ENCODE data around the gene CBLB. TPM values are rescaled to one million over a fixed set of nuclear protein-coding genes. Genes with fewer than 3 reads are reported as not detected.

The CBLB gene
- total and polyA plus RNA-seq, 2 experiments from 2014 or later = 20.5 to 47.7 TPM

DNA sequence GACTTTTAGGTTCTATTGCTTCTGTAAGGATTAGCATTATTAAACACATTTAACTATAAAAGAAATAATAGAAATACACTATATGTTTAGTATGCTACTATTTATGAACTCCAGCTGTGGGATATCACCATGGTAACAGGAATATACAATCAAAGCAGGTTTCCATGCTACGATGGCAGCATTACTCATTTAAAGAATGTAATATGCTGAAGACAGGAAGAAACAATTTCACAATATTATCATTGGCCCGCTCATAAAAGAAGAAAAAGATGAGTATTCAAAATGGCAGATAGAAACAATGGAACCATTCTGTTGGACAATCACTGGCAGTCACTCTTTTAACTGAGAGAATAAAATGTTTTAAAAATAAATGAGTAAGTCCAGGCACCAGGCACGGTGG, 153.4 kb downstream of the CBLB start (continued):
- TF ChIP-seq, protein P1, sequence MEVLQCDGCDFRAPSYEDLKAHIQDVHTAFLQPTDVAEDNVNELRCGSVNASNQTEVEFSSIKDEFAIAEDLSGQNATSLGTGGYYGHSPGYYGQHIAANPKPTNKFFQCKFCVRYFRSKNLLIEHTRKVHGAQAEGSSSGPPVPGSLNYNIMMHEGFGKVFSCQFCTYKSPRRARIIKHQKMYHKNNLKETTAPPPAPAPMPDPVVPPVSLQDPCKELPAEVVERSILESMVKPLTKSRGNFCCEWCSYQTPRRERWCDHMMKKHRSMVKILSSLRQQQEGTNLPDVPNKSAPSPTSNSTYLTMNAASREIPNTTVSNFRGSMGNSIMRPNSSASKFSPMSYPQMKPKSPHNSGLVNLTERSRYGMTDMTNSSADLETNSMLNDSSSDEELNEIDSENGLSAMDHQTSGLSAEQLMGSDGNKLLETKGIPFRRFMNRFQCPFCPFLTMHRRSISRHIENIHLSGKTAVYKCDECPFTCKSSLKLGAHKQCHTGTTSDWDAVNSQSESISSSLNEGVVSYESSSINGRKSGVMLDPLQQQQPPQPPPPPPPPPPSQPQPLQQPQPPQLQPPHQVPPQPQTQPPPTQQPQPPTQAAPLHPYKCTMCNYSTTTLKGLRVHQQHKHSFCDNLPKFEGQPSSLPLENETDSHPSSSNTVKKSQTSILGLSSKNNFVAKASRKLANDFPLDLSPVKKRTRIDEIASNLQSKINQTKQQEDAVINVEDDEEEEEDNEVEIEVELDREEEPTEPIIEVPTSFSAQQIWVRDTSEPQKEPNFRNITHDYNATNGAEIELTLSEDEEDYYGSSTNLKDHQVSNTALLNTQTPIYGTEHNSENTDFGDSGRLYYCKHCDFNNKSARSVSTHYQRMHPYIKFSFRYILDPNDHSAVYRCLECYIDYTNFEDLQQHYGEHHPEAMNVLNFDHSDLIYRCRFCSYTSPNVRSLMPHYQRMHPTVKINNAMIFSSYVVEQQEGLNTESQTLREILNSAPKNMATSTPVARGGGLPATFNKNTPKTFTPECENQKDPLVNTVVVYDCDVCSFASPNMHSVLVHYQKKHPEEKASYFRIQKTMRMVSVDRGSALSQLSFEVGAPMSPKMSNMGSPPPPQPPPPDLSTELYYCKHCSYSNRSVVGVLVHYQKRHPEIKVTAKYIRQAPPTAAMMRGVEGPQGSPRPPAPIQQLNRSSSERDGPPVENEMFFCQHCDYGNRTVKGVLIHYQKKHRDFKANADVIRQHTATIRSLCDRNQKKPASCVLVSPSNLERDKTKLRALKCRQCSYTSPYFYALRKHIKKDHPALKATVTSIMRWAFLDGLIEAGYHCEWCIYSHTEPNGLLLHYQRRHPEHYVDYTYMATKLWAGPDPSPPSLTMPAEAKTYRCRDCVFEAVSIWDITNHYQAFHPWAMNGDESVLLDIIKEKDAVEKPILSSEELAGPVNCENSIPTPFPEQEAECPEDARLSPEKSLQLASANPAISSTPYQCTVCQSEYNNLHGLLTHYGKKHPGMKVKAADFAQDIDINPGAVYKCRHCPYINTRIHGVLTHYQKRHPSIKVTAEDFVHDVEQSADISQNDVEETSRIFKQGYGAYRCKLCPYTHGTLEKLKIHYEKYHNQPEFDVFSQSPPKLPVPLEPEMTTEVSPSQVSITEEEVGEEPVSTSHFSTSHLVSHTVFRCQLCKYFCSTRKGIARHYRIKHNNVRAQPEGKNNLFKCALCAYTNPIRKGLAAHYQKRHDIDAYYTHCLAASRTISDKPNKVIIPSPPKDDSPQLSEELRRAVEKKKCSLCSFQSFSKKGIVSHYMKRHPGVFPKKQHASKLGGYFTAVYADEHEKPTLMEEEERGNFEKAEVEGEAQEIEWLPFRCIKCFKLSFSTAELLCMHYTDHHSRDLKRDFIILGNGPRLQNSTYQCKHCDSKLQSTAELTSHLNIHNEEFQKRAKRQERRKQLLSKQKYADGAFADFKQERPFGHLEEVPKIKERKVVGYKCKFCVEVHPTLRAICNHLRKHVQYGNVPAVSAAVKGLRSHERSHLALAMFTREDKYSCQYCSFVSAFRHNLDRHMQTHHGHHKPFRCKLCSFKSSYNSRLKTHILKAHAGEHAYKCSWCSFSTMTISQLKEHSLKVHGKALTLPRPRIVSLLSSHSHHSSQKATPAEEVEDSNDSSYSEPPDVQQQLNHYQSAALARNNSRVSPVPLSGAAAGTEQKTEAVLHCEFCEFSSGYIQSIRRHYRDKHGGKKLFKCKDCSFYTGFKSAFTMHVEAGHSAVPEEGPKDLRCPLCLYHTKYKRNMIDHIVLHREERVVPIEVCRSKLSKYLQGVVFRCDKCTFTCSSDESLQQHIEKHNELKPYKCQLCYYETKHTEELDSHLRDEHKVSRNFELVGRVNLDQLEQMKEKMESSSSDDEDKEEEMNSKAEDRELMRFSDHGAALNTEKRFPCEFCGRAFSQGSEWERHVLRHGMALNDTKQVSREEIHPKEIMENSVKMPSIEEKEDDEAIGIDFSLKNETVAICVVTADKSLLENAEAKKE (CRISPR knock-in tag; IDR thresholded peaks at IDR 0.05) = no peak
- no peak for TF ChIP-seq EZH2 (IDR thresholded peaks at IDR 0.05; ENCODE audit: low read depth, unreplicated experiment)
- TF ChIP-seq, protein P2, sequence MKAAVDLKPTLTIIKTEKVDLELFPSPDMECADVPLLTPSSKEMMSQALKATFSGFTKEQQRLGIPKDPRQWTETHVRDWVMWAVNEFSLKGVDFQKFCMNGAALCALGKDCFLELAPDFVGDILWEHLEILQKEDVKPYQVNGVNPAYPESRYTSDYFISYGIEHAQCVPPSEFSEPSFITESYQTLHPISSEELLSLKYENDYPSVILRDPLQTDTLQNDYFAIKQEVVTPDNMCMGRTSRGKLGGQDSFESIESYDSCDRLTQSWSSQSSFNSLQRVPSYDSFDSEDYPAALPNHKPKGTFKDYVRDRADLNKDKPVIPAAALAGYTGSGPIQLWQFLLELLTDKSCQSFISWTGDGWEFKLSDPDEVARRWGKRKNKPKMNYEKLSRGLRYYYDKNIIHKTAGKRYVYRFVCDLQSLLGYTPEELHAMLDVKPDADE (IDR thresholded peaks at IDR 0.05) = no peak
- TF ChIP-seq JUNB (IDR thresholded peaks at IDR 0.05; ENCODE audit: unreplicated experiment) = no peak
- TF ChIP-seq ZNF331 (CRISPR knock-in tag; IDR thresholded peaks at IDR 0.05; ENCODE audit: low read depth) = no peak
- no peak for TF ChIP-seq ZNF114 (CRISPR knock-in tag; IDR thresholded peaks at IDR 0.05)

DNA sequence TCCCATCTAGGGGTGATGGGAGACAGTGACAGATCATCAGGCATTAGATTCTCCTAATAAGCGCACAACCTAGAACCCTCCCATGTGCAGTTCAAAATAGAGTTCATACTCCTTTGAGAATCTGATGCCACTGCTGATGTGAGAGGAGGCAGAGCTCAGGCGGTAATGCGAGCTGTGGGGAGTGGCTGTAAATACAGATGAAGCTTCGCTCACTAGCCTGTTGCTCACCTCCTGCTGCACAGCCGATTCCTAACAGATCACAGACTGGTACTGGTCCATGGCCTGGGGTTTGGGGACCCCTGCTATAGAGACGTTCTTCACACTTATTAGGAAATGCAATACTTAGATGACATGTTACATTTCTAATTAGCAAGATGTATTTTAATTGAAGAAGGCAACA, 154.4 kb downstream of the CBLB start:
- ATAC-seq (no peak), DNase-seq (ENCODE audit: low spot score) (no peak)
- Histone ChIP-seq H3K79me2 (replicated peaks; ENCODE audit: insufficient read depth) (no peaks in the 10 kb centered on the region), H3K4me1 (ENCODE audit: insufficient read depth) (peaks cover 6% of the 10 kb centered on the region), H3K4me3 (no peak overlapping the region), H3K9me2 (ENCODE audit: insufficient read depth) (no peaks in the 10 kb centered on the region), H3K27ac (ENCODE audit: low read depth) (0 out of 2 replicates have a peak overlapping the region, but pooled peaks have one; percentile 28), H2AFZ (no peak overlapping the region), H3K4me2 (no peak overlapping the region), H4K20me1 (replicated peaks; ENCODE audit: insufficient read depth) (no peaks in the 10 kb centered on the region), H3F3A (replicated peaks; ENCODE audit: low read depth) (no peaks in the 10 kb centered on the region), H3K27me3 (ENCODE audit: insufficient read depth) (no peaks in the 10 kb centered on the region), H3K36me3 (ENCODE audit: insufficient read depth) (no peaks in the 10 kb centered on the region)
- Mint-ChIP-seq H3K27me3 (ENCODE audit: insufficient read depth, low read depth, poor library complexity) (peaks cover 2% of the 10 kb centered on the region), H3K9me3 (peaks cover 4% of the 10 kb centered on the region; the same call in 1 of the 3 replicates), H3K4me1 (peaks cover 5% of the 10 kb centered on the region; the same call in 1 of the 3 replicates), H3K36me3 (ENCODE audit: low read depth) (peaks cover 37% of the 10 kb centered on the region), H3K4me3 (no peak overlapping the region), H3K27ac (no peak overlapping the region)
- no peak for TF ChIP-seq STAT1 (IDR thresholded peaks at IDR 0.05; ENCODE audit: unreplicated experiment)
- no peak for TF ChIP-seq EZH2phosphoT487 (IDR thresholded peaks at IDR 0.05; ENCODE audit: unreplicated experiment)
- no peak for TF ChIP-seq JUNB (IDR thresholded peaks at IDR 0.05; ENCODE audit: unreplicated experiment)
- TF ChIP-seq, protein P1 (CRISPR knock-in tag; IDR thresholded peaks at IDR 0.05) = no peak
- no peak for TF ChIP-seq ZNF331 (CRISPR knock-in tag; IDR thresholded peaks at IDR 0.05; ENCODE audit: low read depth)

Measured in GM23338 (cell line).